ENCODE measurements around the gene GLMN. TPM values are rescaled to one million over a fixed set of nuclear protein-coding genes. Genes with fewer than 3 reads are reported as not detected.
A peak's percentile ranks its signal among the peaks of the same experiment; 100 is the strongest.

GLMN gene
- polyA plus RNA-seq, 2 of the 4 experiments (the other 2 are of a cell fraction): 10.6 to 10.9 TPM

DNA sequence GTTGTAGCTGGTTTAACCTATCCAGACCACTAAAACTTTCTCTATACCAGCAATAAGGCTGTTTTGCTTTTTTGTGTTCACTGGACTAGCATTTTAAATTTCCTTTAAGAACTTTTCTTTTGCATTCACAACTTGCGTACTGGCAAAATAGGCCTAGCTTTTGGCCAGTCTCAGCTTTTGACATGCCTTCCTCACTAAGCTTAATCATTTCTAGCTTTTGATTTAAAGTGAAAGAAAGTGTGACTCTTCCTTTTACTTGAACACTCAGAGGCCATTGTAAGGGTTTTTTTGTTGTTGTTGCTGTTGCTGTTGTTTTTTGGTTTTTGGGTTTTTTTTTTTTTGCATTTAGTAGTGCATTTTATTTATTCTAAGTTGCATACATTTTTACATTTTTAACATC lies 15.2 kb upstream of the GLMN start:
- ChIA-PET POLR2A (no interaction called here), CTCF (interaction anchor here (0.7 kb wide), 1 partner anchor 131 kb away, joined by 4 read pairs; no protein-coding TSS in a partner anchor)
- Histone ChIP-seq H3K4me3 (no peak overlapping the region), H3K4me2 (no peak overlapping the region), H3K9me3 (no peaks in the 10 kb centered on the region), H3K27ac (no peak overlapping the region), H3K4me1 (no peaks in the 10 kb centered on the region)
- FAIRE-seq: no peak
- no peak for ATAC-seq
- TF ChIP-seq RARB (CRISPR knock-in tag; IDR thresholded peaks at IDR 0.05) (no peak), EHMT2 (IDR thresholded peaks at IDR 0.05; ENCODE audit: low read depth) (no peak), CHD2 (IDR thresholded peaks at IDR 0.05; ENCODE audit: low read length, partially characterized antibody) (no peak), EHF (CRISPR knock-in tag; IDR thresholded peaks at IDR 0.05) (no peak), GATA3 (IDR thresholded peaks at IDR 0.05; ENCODE audit: borderline replicate concordance) (no peak), SMC3 (IDR thresholded peaks at IDR 0.05) (no peak), JUNB (IDR thresholded peaks at IDR 0.05) (no peak), ESRRA (IDR thresholded peaks at IDR 0.05; ENCODE audit: borderline replicate concordance, low read length) (no peak), PHF8 (IDR thresholded peaks at IDR 0.05; ENCODE audit: borderline replicate concordance, low read depth) (no peak), ZFP36 (IDR thresholded peaks at IDR 0.05; ENCODE audit: borderline replicate concordance, partially characterized antibody) (no peak), TP53 (CRISPR knock-in tag; IDR thresholded peaks at IDR 0.05) (no peak)
- TF ChIP-seq, protein P1, sequence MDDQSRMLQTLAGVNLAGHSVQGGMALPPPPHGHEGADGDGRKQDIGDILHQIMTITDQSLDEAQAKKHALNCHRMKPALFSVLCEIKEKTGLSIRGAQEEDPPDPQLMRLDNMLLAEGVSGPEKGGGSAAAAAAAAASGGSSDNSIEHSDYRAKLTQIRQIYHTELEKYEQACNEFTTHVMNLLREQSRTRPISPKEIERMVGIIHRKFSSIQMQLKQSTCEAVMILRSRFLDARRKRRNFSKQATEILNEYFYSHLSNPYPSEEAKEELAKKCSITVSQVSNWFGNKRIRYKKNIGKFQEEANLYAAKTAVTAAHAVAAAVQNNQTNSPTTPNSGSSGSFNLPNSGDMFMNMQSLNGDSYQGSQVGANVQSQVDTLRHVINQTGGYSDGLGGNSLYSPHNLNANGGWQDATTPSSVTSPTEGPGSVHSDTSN (IDR thresholded peaks at IDR 0.05): no peak
- TF ChIP-seq, protein P2, sequence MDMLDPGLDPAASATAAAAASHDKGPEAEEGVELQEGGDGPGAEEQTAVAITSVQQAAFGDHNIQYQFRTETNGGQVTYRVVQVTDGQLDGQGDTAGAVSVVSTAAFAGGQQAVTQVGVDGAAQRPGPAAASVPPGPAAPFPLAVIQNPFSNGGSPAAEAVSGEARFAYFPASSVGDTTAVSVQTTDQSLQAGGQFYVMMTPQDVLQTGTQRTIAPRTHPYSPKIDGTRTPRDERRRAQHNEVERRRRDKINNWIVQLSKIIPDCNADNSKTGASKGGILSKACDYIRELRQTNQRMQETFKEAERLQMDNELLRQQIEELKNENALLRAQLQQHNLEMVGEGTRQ (IDR thresholded peaks at IDR 0.05): no peak
- no peak for DNase-seq (ENCODE audit: low read depth in 1 of 2, low spot score in 1 of 2)
- 84% methylated on average over 1 of the region's 1 CpG for WGBS (ENCODE audit: missing lambda C conversion rate)

DNA sequence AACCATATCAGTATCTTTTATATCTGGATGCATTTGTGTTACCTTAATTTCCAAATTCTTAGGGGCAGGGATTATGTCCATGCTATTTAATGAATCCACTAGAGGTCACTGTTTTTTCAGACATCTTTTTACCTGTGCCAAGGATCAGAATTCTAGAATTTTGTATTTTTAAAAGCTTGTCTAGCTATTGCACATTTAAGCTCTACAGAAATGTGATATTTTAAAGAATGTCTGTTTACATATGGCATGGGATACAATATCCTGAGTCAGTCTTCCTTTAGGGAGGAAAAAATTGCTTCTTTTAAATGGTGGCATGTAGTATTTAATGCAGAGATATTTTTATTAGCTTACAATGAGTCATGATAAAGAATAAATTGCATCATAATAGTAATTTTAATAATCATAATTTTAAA lies 11.4 kb upstream of the GLMN start:
- FAIRE-seq: no peak
- DNase-seq (ENCODE audit: low read depth in 1 of 2, low spot score in 1 of 2): peak in 1 of 2 experiments; percentile 28
- ATAC-seq: peak in 1 of 2 experiments; percentile 62; a peak in 4 of 6 replicates

DNA sequence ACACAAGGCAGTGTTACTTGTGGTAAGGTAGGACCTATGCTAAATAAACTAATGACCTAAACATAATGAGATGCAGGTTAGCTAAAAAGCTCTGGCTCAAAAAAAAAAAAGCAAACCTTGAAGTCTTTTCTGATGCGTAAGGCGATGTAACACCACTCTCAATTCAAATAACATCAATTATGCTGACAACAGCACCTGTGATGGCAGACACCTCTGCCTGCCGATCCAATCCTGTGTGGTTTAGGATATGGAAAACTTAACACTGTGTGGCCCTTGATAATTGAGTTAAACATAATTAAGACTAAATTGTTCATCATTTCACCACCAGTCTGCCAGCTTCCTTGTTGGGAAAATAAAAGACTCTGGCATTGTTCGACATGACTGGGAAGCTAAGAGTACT lies 9.2 kb upstream of the GLMN start:
- no peak overlapping the region for H3K4me3 ChIP-seq
- WGBS (ENCODE audit: missing lambda C conversion rate): 91% methylated on average over 4 of the region's 4 CpGs
- H3K9me3 ChIP-seq: no peaks in the 10 kb centered on the region
- POLR2A ChIA-PET: no interaction called here
- H3K4me2 ChIP-seq: no peak overlapping the region
- ATAC-seq: no peak
- no peak overlapping the region for H3K27ac ChIP-seq
- no peak for DNase-seq (ENCODE audit: low read depth in 1 of 2, low spot score in 1 of 2)
- CTCF ChIA-PET: interaction anchor here (0.9 kb wide), 1 partner anchor 8 kb away, joined by 3 read pairs; no protein-coding TSS in a partner anchor
- FAIRE-seq: no peak
- no peaks in the 10 kb centered on the region for H3K4me1 ChIP-seq
- TF ChIP-seq RARB (CRISPR knock-in tag; IDR thresholded peaks at IDR 0.05) (no peak), MAFK (IDR thresholded peaks at IDR 0.05; ENCODE audit: partially characterized antibody) (peak; percentile 31), KDM1A (IDR thresholded peaks at IDR 0.05; ENCODE audit: low read depth) (no peak)

More for the DNA sequence above, 11.4 kb upstream of the GLMN start:
- no peak overlapping the region for H3K4me2 ChIP-seq
- CTCF ChIA-PET: interaction anchor here (0.6 to 2.5 kb wide), 18 partner anchors 9 to 458 kb away, joined by 3 to 11 read pairs (median 4); partner anchors contain the start of genes GFI1, GLMN and RPAP2
- TF ChIP-seq SMC3 (IDR thresholded peaks at IDR 0.05) (peak; percentile 34; the same call in 2 of the 3 replicates), RAD21 (conservative IDR thresholded peaks at IDR 0.05 in 1 of 2, IDR thresholded peaks at IDR 0.05 in 1 of 2) (peak; percentile 57 to 61), NFE2L2 (conservative IDR thresholded peaks at IDR 0.05; ENCODE audit: low read length) (no peak)
- TF ChIP-seq, protein P3, sequence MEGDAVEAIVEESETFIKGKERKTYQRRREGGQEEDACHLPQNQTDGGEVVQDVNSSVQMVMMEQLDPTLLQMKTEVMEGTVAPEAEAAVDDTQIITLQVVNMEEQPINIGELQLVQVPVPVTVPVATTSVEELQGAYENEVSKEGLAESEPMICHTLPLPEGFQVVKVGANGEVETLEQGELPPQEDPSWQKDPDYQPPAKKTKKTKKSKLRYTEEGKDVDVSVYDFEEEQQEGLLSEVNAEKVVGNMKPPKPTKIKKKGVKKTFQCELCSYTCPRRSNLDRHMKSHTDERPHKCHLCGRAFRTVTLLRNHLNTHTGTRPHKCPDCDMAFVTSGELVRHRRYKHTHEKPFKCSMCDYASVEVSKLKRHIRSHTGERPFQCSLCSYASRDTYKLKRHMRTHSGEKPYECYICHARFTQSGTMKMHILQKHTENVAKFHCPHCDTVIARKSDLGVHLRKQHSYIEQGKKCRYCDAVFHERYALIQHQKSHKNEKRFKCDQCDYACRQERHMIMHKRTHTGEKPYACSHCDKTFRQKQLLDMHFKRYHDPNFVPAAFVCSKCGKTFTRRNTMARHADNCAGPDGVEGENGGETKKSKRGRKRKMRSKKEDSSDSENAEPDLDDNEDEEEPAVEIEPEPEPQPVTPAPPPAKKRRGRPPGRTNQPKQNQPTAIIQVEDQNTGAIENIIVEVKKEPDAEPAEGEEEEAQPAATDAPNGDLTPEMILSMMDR (IDR thresholded peaks at IDR 0.05): peak; percentile 68
- H3K9me3 ChIP-seq: no peaks in the 10 kb centered on the region
- H3K4me3 ChIP-seq: no peak overlapping the region
- H3K4me1 ChIP-seq: no peaks in the 10 kb centered on the region
- POLR2A ChIA-PET: no interaction called here
- no peak overlapping the region for H3K27ac ChIP-seq

All from A549 (cell line).